GM12891 (cell line): Measurements from ENCODE around the gene SLCO4A1.

Experiments
- PAX5 ChIP-seq: IDR thresholded peaks from 2 replicates; pipeline ENCODE4 v1.6.1; 2011; ENCODE audit warnings: low read length, moderate library complexity, mild to moderate bottlenecking; ENCODE audit not compliant: insufficient read depth, severe bottlenecking
- POLR2A ChIP-seq: IDR thresholded peaks from 2 replicates; pipeline ENCODE4 v1.6.1; 2011; ENCODE audit warnings: low read depth, low read length, control low read depth
- POLR2AphosphoS5 ChIP-seq: IDR thresholded peaks from 2 replicates; pipeline ENCODE4 v1.6.1; 2011; ENCODE audit warnings: low read depth, low read length, control low read depth
- SPI1 ChIP-seq: IDR thresholded peaks from 2 replicates; pipeline ENCODE4 v1.6.1; 2011; ENCODE audit warnings: low read depth, low read length, control low read depth
- TAF1 ChIP-seq: IDR thresholded peaks from 2 replicates; pipeline ENCODE4 v1.6.1; 2011; ENCODE audit warnings: low read depth, low read length, control low read depth

DNA sequence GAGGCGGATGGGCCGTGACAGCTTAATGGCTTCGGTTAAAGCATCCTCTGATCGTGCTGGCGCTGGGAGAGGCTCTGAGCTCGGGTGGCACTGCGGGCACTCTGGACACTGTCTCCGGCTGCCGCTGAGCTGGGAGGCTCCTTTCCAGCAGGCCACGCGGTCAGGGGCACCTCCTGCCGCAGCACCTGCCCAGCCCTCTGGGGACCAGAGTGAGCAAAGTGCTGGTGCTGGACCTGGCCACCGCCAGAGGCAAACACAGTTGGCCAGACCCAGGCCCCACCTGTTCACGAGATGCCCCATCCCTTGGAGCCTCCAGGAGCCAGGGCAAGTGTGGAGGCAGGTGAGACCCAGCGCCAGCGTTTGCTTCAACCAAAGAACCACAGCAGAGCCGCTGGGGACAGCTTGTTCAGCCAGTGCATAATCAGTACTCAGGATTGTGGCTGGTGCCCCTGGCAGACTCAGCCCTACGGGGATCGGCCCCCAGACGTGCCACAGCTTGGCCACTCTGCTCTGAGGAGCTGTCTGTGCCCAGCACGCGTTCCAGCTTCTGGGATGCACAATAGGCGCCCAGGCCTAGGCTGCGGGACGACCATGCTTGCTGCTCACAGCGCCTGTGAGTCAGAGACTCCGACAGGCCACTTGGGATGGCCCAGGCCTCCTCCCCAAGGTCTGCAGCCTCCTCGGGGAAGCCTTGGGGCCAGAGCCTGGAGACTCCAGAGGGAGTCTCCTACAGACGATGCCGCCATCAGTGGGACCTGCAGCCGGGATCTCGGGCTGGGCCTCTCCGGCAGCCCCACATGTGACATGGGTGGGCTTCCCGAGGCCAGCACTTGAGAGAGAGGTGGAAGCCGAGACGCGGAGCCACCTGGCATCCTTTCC, 38.2 kb upstream of the SLCO4A1 start:
- no peak for TF ChIP-seq SPI1
- no peak for TF ChIP-seq POLR2A
- no peak for TF ChIP-seq TAF1
- no peak for TF ChIP-seq POLR2AphosphoS5
- no peak for TF ChIP-seq PAX5
